ENCODE measurements around the gene NKTR. TPM values are rescaled to one million over a fixed set of nuclear protein-coding genes. Genes with fewer than 3 reads are reported as not detected.

NKTR gene
- polyA plus RNA-seq, 1 donor from 2014 or later = 242 TPM

DNA sequence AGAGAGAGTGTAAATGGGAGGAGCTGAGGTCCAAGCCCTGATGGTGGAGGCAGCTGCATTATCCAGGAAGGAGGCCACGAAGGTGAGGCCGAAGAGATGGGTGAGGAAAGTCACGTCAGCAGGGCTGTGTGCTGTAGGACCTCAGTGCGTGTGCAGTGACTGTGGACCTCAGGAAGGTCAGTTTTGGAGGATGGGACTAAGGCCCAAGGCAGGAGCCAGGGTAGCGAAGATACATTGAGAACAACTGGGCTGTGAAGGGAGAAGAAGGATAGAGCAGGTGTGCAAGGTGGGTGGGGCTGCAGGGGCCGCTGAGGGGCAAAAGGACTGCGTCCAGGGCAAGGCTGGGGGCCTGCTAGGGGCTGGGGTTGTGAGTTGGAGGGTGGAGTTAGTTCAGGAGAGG, 89.7 kb downstream of the NKTR start:
- TF ChIP-seq POLR2AphosphoS5 (IDR thresholded peaks at IDR 0.05) = no peak
- TF ChIP-seq, protein P1, sequence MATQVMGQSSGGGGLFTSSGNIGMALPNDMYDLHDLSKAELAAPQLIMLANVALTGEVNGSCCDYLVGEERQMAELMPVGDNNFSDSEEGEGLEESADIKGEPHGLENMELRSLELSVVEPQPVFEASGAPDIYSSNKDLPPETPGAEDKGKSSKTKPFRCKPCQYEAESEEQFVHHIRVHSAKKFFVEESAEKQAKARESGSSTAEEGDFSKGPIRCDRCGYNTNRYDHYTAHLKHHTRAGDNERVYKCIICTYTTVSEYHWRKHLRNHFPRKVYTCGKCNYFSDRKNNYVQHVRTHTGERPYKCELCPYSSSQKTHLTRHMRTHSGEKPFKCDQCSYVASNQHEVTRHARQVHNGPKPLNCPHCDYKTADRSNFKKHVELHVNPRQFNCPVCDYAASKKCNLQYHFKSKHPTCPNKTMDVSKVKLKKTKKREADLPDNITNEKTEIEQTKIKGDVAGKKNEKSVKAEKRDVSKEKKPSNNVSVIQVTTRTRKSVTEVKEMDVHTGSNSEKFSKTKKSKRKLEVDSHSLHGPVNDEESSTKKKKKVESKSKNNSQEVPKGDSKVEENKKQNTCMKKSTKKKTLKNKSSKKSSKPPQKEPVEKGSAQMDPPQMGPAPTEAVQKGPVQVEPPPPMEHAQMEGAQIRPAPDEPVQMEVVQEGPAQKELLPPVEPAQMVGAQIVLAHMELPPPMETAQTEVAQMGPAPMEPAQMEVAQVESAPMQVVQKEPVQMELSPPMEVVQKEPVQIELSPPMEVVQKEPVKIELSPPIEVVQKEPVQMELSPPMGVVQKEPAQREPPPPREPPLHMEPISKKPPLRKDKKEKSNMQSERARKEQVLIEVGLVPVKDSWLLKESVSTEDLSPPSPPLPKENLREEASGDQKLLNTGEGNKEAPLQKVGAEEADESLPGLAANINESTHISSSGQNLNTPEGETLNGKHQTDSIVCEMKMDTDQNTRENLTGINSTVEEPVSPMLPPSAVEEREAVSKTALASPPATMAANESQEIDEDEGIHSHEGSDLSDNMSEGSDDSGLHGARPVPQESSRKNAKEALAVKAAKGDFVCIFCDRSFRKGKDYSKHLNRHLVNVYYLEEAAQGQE (IDR thresholded peaks at IDR 0.05; ENCODE audit: borderline replicate concordance) = no peak
- no peak for TF ChIP-seq TAF1 (IDR thresholded peaks at IDR 0.05; ENCODE audit: low read depth)
- TF ChIP-seq, protein P2, sequence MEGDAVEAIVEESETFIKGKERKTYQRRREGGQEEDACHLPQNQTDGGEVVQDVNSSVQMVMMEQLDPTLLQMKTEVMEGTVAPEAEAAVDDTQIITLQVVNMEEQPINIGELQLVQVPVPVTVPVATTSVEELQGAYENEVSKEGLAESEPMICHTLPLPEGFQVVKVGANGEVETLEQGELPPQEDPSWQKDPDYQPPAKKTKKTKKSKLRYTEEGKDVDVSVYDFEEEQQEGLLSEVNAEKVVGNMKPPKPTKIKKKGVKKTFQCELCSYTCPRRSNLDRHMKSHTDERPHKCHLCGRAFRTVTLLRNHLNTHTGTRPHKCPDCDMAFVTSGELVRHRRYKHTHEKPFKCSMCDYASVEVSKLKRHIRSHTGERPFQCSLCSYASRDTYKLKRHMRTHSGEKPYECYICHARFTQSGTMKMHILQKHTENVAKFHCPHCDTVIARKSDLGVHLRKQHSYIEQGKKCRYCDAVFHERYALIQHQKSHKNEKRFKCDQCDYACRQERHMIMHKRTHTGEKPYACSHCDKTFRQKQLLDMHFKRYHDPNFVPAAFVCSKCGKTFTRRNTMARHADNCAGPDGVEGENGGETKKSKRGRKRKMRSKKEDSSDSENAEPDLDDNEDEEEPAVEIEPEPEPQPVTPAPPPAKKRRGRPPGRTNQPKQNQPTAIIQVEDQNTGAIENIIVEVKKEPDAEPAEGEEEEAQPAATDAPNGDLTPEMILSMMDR (IDR thresholded peaks at IDR 0.05; ENCODE audit: poor library complexity, severe bottlenecking) = no peak
- TF ChIP-seq MXI1 (conservative IDR thresholded peaks at IDR 0.05; ENCODE audit: poor library complexity, severe bottlenecking) = no peak
- TF ChIP-seq EP300 (conservative IDR thresholded peaks at IDR 0.05; ENCODE audit: poor library complexity, severe bottlenecking) = no peak
- no peak for TF ChIP-seq EZH2 (IDR thresholded peaks at IDR 0.05; ENCODE audit: borderline replicate concordance, insufficient read depth, low read length, poor library complexity, severe bottlenecking)
- no peak for TF ChIP-seq RAD21 (conservative IDR thresholded peaks at IDR 0.05)
- TF ChIP-seq SMC3 (conservative IDR thresholded peaks at IDR 0.05; ENCODE audit: poor library complexity) = no peak
- Histone ChIP-seq H3K9me2 (ENCODE audit: insufficient read depth, low read length) (no peaks in the 10 kb centered on the region), H3K9me3 (ENCODE audit: low read length) (no peaks in the 10 kb centered on the region), H3K9ac (ENCODE audit: low read length) (no peak overlapping the region), H3K27me3 (ENCODE audit: insufficient read depth, low read depth, low read length) (no peaks in the 10 kb centered on the region), H3F3A (ENCODE audit: insufficient read depth, low read length, poor library complexity, severe bottlenecking) (no peaks in the 10 kb centered on the region), H2AFZ (ENCODE audit: low read depth, low read length) (no peak overlapping the region), H3K4me2 (ENCODE audit: low read length) (no peak overlapping the region), H3K36me3 (ENCODE audit: insufficient read depth, low read length) (no peaks in the 10 kb centered on the region), H3K27ac (ENCODE audit: low read length) (no peak overlapping the region), H3K4me3 (ENCODE audit: low read length) (no peak overlapping the region), H3K79me2 (replicated peaks; ENCODE audit: insufficient read depth, low read length) (no peaks in the 10 kb centered on the region), H4K20me1 (ENCODE audit: insufficient read depth) (no peaks in the 10 kb centered on the region)

DNA sequence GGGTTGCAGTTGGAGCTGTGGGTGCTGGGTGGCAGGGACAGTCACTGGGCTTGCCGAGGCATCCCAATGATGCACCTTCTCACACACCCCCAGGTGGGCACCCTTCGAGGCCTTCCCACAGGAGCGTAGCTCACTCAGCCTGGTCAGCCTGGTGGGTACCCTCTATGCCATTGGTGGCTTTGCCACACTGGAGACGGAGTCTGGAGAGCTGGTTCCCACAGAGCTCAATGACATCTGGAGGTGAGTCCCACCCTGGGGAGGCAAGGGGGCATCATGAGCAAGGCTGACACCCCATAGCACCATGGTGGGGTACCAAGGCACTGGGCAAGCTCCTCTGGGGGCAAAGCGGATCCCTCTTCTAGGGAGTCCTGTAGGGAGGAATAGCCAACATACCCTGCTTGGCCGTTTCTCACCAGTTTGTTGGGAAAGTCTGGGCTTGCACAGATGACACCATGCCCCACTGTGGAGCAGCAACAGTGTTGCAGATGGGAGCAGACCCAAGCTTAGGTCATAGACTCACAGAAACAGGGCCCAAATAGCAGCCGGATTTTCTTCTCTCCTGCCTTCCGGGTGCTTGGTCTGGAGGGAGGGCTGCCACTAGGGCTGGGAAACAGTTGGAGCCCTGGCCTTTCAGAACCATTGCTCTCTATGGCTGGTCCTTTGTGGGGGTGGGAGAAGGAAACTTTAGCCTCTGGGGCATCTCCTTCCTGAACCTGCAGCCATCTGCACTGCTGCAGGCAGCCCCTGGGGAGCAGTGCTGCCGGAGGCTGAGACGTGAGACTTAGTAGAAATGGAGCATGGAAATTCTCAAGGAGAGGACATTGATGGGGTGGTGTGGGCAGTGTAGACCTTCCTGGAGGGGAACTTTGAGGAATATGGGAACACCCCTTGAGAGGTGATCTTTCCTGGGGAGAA, 90.5 kb downstream of the NKTR start:
- no peak overlapping the region for H3K9ac ChIP-seq (ENCODE audit: low read length)
- no peak overlapping the region for H2AFZ ChIP-seq (ENCODE audit: low read depth, low read length)
- no peaks in the 10 kb centered on the region for H4K20me1 ChIP-seq (ENCODE audit: insufficient read depth)
- H3K9me3 ChIP-seq (ENCODE audit: low read length) = no peaks in the 10 kb centered on the region
- H3K79me2 ChIP-seq (replicated peaks; ENCODE audit: insufficient read depth, low read length) = no peaks in the 10 kb centered on the region
- H3K36me3 ChIP-seq (ENCODE audit: insufficient read depth, low read length) = no peaks in the 10 kb centered on the region
- no peak for TF ChIP-seq EZH2 (IDR thresholded peaks at IDR 0.05; ENCODE audit: borderline replicate concordance, insufficient read depth, low read length, poor library complexity, severe bottlenecking)
- TF ChIP-seq TAF1 (IDR thresholded peaks at IDR 0.05; ENCODE audit: low read depth) = no peak
- no peak for TF ChIP-seq SMC3 (conservative IDR thresholded peaks at IDR 0.05; ENCODE audit: poor library complexity)
- TF ChIP-seq EP300 (conservative IDR thresholded peaks at IDR 0.05; ENCODE audit: poor library complexity, severe bottlenecking) = no peak
- TF ChIP-seq, protein P1 (IDR thresholded peaks at IDR 0.05; ENCODE audit: borderline replicate concordance) = no peak
- no peak for TF ChIP-seq MXI1 (conservative IDR thresholded peaks at IDR 0.05; ENCODE audit: poor library complexity, severe bottlenecking)
- TF ChIP-seq, protein P2 (IDR thresholded peaks at IDR 0.05; ENCODE audit: poor library complexity, severe bottlenecking) = no peak
- no peak for TF ChIP-seq POLR2AphosphoS5 (IDR thresholded peaks at IDR 0.05)
- TF ChIP-seq RAD21 (conservative IDR thresholded peaks at IDR 0.05) = no peak
- H3K9me2 ChIP-seq (ENCODE audit: insufficient read depth, low read length) = no peaks in the 10 kb centered on the region
- H3K4me2 ChIP-seq (ENCODE audit: low read length) = no peak overlapping the region
- H3K4me3 ChIP-seq (ENCODE audit: low read length) = no peak overlapping the region
- H3K27me3 ChIP-seq (ENCODE audit: insufficient read depth, low read depth, low read length) = no peaks in the 10 kb centered on the region
- H3K27ac ChIP-seq (ENCODE audit: low read length) = no peak overlapping the region
- no peaks in the 10 kb centered on the region for H3F3A ChIP-seq (ENCODE audit: insufficient read depth, low read length, poor library complexity, severe bottlenecking)

Measured in neural cell (in vitro differentiated cells).